VCaP (cell line): ENCODE results near the gene CCNDBP1.

ENCODE experiments used
- H3K27ac ChIP-seq: fragments of 450-650 bp; 2 replicates; pipeline ENCODE4 v1.5.1; 2017
- CTCF ChIP-seq: fragments of 450-650 bp; conservative IDR thresholded peaks from 2 replicates; pipeline ENCODE4 v1.5.1; 2017; ENCODE audit warnings: mild to moderate bottlenecking, moderate library complexity

The CCNDBP1 gene

GRCh38 chr15:43244092-43244491, 58.9 kb downstream of the CCNDBP1 start:
- no peak for TF ChIP-seq CTCF
- no peak overlapping the region for H3K27ac ChIP-seq

- no peak for TF ChIP-seq CTCF
- H3K27ac ChIP-seq: no peak overlapping the region
Observed at GRCh38 chr15:43246261-43246774, 61.1 kb downstream of the CCNDBP1 start.
